Measurements from ENCODE around the gene CDH13. TPM values are rescaled to one million over a fixed set of nuclear protein-coding genes. Genes with fewer than 3 reads are reported as not detected.

Gene CDH13
- total RNA-seq, 1 experiment from 2014 or later, result not detected

GRCh38 chr16:83730812-83731211, 1104.0 kb downstream of the CDH13 start:
- in situ Hi-C loops (cut with HindIII; ENCODE audit: low pct_unique_long_range_greater_than_20kb, low sequenced_read_pairs), result no loop called here

GRCh38 chr16:83732536-83732935, 1105.8 kb downstream of the CDH13 start:
- no peak for DNase-seq (ENCODE audit: low read depth, low spot score)
- in situ Hi-C loops (cut with HindIII; ENCODE audit: low pct_unique_long_range_greater_than_20kb, low sequenced_read_pairs), result no loop called here

More at GRCh38 chr16:83730812-83731211, 1104.0 kb downstream of the CDH13 start:
- no peak for DNase-seq (ENCODE audit: low read depth, low spot score)

- no peak for DNase-seq (ENCODE audit: low read depth, low spot score)
- in situ Hi-C loops (cut with HindIII; ENCODE audit: low pct_unique_long_range_greater_than_20kb, low sequenced_read_pairs), result no loop called here
Observed at GRCh38 chr16:83733301-83733700, 1106.5 kb downstream of the CDH13 start.

GRCh38 chr16:83734136-83734535, 1107.4 kb downstream of the CDH13 start:
- DNase-seq (ENCODE audit: low read depth, low spot score), result no peak
- in situ Hi-C loops (cut with HindIII; ENCODE audit: low pct_unique_long_range_greater_than_20kb, low sequenced_read_pairs), result no loop called here

GRCh38 chr16:83737729-83738354, 1111.1 kb downstream of the CDH13 start:
- no peak for DNase-seq (ENCODE audit: low read depth, low spot score)
- in situ Hi-C loops (cut with HindIII; ENCODE audit: low pct_unique_long_range_greater_than_20kb, low sequenced_read_pairs), result no loop called here

GRCh38 chr16:83738923-83739503, 1112.2 kb downstream of the CDH13 start:
- in situ Hi-C loops (cut with HindIII; ENCODE audit: low pct_unique_long_range_greater_than_20kb, low sequenced_read_pairs), result no loop called here
- DNase-seq (ENCODE audit: low read depth, low spot score), result no peak

GRCh38 chr16:83742124-83742899, 1115.5 kb downstream of the CDH13 start:
- DNase-seq (ENCODE audit: low read depth, low spot score), result no peak
- in situ Hi-C loops (cut with HindIII; ENCODE audit: low pct_unique_long_range_greater_than_20kb, low sequenced_read_pairs), result no loop called here

- in situ Hi-C loops (cut with HindIII; ENCODE audit: low pct_unique_long_range_greater_than_20kb, low sequenced_read_pairs), result no loop called here
- DNase-seq (ENCODE audit: low read depth, low spot score), result no peak
Observed at GRCh38 chr16:83743241-83743640, 1116.5 kb downstream of the CDH13 start.

GRCh38 chr16:83743720-83744119, 1117.0 kb downstream of the CDH13 start:
- in situ Hi-C loops (cut with HindIII; ENCODE audit: low pct_unique_long_range_greater_than_20kb, low sequenced_read_pairs), result no loop called here
- no peak for DNase-seq (ENCODE audit: low read depth, low spot score)

GRCh38 chr16:83744441-83744981, 1117.7 kb downstream of the CDH13 start:
- in situ Hi-C loops (cut with HindIII; ENCODE audit: low pct_unique_long_range_greater_than_20kb, low sequenced_read_pairs), result no loop called here
- DNase-seq (ENCODE audit: low read depth, low spot score), result no peak

GRCh38 chr16:83746611-83747010, 1119.8 kb downstream of the CDH13 start:
- in situ Hi-C loops (cut with HindIII; ENCODE audit: low pct_unique_long_range_greater_than_20kb, low sequenced_read_pairs), result no loop called here
- no peak for DNase-seq (ENCODE audit: low read depth, low spot score)

GRCh38 chr16:83747936-83748335, 1121.2 kb downstream of the CDH13 start:
- no peak for DNase-seq (ENCODE audit: low read depth, low spot score)
- in situ Hi-C loops (cut with HindIII; ENCODE audit: low pct_unique_long_range_greater_than_20kb, low sequenced_read_pairs), result no loop called here

- in situ Hi-C loops (cut with HindIII; ENCODE audit: low pct_unique_long_range_greater_than_20kb, low sequenced_read_pairs), result no loop called here
- DNase-seq (ENCODE audit: low read depth, low spot score), result no peak
Observed at GRCh38 chr16:83755391-83755790, 1128.6 kb downstream of the CDH13 start.

GRCh38 chr16:83762141-83762991, 1135.6 kb downstream of the CDH13 start:
- in situ Hi-C loops (cut with HindIII; ENCODE audit: low pct_unique_long_range_greater_than_20kb, low sequenced_read_pairs), result no loop called here
- DNase-seq (ENCODE audit: low read depth, low spot score), result peak; percentile 92

- in situ Hi-C loops (cut with HindIII; ENCODE audit: low pct_unique_long_range_greater_than_20kb, low sequenced_read_pairs), result no loop called here
- no peak for DNase-seq (ENCODE audit: low read depth, low spot score)
Observed at GRCh38 chr16:83762992-83763358, 1136.2 kb downstream of the CDH13 start.

GRCh38 chr16:83768986-83769385, 1142.2 kb downstream of the CDH13 start:
- no peak for DNase-seq (ENCODE audit: low read depth, low spot score)
- in situ Hi-C loops (cut with HindIII; ENCODE audit: low pct_unique_long_range_greater_than_20kb, low sequenced_read_pairs), result no loop called here

GRCh38 chr16:83769397-83770008, 1142.7 kb downstream of the CDH13 start:
- in situ Hi-C loops (cut with HindIII; ENCODE audit: low pct_unique_long_range_greater_than_20kb, low sequenced_read_pairs), result no loop called here
- no peak for DNase-seq (ENCODE audit: low read depth, low spot score)
